Measurements from ENCODE around the gene RUNX1.

Gene RUNX1

GRCh38 chr21:34980423-34981115 lies 68.5 kb downstream of the RUNX1 start:
- TF ChIP-seq, protein P1, sequence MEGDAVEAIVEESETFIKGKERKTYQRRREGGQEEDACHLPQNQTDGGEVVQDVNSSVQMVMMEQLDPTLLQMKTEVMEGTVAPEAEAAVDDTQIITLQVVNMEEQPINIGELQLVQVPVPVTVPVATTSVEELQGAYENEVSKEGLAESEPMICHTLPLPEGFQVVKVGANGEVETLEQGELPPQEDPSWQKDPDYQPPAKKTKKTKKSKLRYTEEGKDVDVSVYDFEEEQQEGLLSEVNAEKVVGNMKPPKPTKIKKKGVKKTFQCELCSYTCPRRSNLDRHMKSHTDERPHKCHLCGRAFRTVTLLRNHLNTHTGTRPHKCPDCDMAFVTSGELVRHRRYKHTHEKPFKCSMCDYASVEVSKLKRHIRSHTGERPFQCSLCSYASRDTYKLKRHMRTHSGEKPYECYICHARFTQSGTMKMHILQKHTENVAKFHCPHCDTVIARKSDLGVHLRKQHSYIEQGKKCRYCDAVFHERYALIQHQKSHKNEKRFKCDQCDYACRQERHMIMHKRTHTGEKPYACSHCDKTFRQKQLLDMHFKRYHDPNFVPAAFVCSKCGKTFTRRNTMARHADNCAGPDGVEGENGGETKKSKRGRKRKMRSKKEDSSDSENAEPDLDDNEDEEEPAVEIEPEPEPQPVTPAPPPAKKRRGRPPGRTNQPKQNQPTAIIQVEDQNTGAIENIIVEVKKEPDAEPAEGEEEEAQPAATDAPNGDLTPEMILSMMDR (IDR thresholded peaks at IDR 0.05; ENCODE audit: low read depth, low read length, missing control alignments) = no peak
- DNase-seq (ENCODE audit: low read depth) = no peak
- H3K4me3 ChIP-seq (ENCODE audit: low read depth, low read length) = no peak overlapping the region
- in situ Hi-C loops (cut with HindIII; ENCODE audit: low sequenced_read_pairs) = no loop called here

DNA sequence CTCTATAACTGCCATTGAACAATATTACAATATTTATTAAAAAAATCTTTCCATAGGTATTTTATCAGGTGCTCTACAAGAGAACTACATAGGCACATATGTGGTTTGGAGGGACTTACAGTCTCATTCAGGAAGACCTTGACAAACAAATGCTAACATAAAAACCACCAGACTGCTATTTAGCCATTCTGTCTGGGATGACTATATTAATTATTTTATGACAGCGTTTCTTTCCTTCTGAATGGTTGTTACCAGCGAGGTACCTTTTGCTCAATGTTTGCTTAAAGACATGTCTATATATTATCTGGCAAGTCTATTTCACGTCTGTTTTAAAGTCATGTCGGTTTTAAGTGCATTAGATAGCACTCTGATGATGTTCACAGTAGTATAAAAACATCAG lies 69.7 kb downstream of the RUNX1 start:
- TF ChIP-seq, protein P1 (IDR thresholded peaks at IDR 0.05; ENCODE audit: low read depth, low read length, missing control alignments) = no peak
- no peak overlapping the region for H3K4me3 ChIP-seq (ENCODE audit: low read depth, low read length)
- in situ Hi-C loops (cut with HindIII; ENCODE audit: low sequenced_read_pairs) = no loop called here
- DNase-seq (ENCODE audit: low read depth) = no peak

DNA sequence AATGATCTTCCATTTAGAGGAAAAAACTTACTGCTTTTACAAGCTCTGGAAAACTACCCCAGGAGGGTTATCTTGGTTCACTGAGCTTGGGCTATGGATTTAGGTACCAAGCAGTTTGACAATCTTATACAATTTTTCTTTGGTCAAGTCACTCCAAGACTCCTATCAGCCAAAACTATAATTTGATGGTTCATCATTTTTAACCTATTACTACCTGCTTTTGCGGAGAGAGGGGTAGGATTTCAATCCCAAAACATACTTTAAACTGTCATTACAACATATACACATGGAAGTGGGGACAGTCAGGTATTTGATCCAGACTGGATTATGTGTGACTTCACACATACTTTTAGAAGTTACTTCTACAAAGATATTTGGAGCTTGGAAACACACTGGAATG lies 71.8 kb downstream of the RUNX1 start:
- DNase-seq (ENCODE audit: low read depth) = no peak
- no peak overlapping the region for H3K4me3 ChIP-seq (ENCODE audit: low read depth, low read length)
- TF ChIP-seq, protein P1 (IDR thresholded peaks at IDR 0.05; ENCODE audit: low read depth, low read length, missing control alignments) = no peak
- in situ Hi-C loops (cut with HindIII; ENCODE audit: low sequenced_read_pairs) = no loop called here

DNA sequence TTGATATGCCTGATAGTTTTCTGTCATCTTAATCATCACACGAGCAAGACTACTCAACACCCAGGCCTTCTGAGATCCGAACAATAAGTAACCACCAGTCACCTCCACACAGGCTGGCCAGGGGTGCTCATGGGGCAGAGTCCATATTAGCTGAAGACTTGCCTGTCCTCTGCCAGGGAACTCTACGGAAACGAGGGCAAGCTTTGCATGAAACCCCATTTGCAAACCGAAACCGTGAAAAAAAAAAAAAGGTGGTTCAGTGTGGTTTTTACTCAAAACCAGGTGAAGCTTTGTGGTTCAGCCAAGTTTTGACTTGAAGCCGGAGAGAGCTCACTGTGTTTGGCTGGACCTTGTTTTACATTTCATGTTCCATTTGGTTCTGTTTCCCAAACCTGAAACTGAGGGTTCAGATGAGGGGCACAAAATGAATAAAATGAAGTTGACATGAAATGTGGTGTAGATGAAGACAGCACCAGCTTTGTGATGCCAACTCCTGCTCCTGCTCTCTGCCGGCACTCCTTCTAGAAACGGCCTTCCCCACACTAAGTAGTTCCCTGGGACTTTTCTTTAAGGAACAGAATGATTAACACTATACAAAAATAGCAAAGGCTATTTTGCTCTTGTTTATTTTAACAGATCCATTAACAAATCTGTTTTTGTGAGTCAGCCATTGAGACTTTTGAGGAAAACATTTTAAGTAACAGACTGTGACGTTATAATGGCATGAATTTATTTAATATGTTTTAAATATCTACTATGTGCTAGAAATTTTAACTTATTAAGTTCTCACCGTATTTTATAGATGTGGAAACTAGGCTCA lies 74.7 kb downstream of the RUNX1 start:
- no peak for DNase-seq (ENCODE audit: low read depth)
- in situ Hi-C loops (cut with HindIII; ENCODE audit: low sequenced_read_pairs) = no loop called here

DNA sequence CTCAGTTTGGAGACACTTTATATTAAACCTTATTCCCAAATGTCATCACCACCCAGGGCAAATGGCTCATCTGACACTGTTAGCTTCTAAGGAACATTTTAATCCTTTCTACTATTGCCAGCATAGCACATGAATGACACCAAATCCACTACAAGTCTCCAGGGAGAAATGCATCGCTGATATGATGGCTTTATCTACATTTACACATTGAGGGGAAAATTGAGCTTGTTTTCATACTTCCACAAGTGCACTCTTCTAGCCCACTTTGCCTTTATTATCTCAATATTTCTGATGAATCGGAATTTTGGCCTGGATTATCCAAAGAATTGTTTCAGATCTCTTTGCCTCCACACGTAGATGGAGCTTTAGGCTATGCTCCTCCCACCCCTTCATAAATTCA lies 75.4 kb downstream of the RUNX1 start:
- TF ChIP-seq, protein P1 (IDR thresholded peaks at IDR 0.05; ENCODE audit: low read depth, low read length, missing control alignments) = no peak
- DNase-seq (ENCODE audit: low read depth) = no peak
- no peak overlapping the region for H3K4me3 ChIP-seq (ENCODE audit: low read depth, low read length)
- in situ Hi-C loops (cut with HindIII; ENCODE audit: low sequenced_read_pairs) = no loop called here

More for the DNA sequence above, 74.7 kb downstream of the RUNX1 start:
- TF ChIP-seq, protein P1 (IDR thresholded peaks at IDR 0.05; ENCODE audit: low read depth, low read length, missing control alignments) = no peak
- no peak overlapping the region for H3K4me3 ChIP-seq (ENCODE audit: low read depth, low read length)

GRCh38 chr21:34971656-34972055 lies 77.4 kb downstream of the RUNX1 start:
- DNase-seq (ENCODE audit: low read depth) = no peak
- in situ Hi-C loops (cut with HindIII; ENCODE audit: low sequenced_read_pairs) = no loop called here
- no peak overlapping the region for H3K4me3 ChIP-seq (ENCODE audit: low read depth, low read length)
- TF ChIP-seq, protein P1 (IDR thresholded peaks at IDR 0.05; ENCODE audit: low read depth, low read length, missing control alignments) = no peak
